Right forelimb (tissue), 1 donor: ENCODE results near the gene GALNT9.
"Not testable (repeated sequence)": the region's sequence is repeated elsewhere in the genome, so short reads cannot be mapped to it uniquely, and the experiment has no call there.

Experiments used
- DNase-seq: peaks from one replicate; pipeline ENCODE4 v3.0.0-alpha.2; 2018

The GALNT9 gene

GRCh38 chr12:132278401-132279183 is 50.8 kb downstream of the GALNT9 start:
- DNase-seq = no peak

- DNase-seq = no peak
Observed at GRCh38 chr12:132277949-132278348, 51.4 kb downstream of the GALNT9 start.

GRCh38 chr12:132277374-132277941 is 51.9 kb downstream of the GALNT9 start:
- DNase-seq = no peak

- DNase-seq = no peak
Observed at GRCh38 chr12:132276827-132277373, 52.5 kb downstream of the GALNT9 start.

DNA sequence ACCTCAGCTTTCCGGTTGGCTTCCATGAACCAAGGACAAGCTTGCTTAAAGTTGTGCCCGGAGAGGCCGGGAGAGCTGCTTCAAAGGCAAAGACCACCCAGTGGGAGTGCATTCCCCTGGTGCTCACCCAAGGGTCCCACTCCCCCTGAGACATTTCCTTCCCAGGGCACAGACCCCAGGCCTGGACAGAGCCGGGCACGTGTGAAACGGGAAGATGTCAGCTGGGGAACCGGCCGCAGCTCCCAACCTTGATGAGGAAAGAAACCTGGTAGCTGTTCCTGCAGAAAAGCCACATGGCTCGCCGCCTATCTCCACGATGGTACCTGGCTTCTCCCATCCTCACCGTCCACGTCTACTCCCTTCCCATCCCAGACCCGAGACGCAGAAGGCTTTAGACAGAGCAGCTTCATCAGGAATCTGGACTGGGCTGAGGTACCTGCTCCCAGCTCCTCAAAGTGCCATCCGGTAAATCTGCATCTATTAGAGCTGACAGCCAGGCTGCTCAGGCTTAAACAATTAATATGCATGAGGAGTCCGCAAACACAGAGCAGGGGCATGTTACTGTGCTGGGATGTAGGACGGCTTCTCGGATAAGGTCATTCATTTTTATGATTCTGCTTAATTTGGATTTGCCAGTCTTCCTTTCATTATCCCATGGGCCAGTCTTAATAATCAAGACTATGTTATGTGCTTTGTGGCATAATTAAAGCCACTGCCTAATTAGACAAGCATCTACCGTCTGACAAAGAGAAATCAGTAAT is 53.1 kb downstream of the GALNT9 start:
- DNase-seq = no peak

- no peak for DNase-seq
Observed at GRCh38 chr12:132275631-132276030, 53.8 kb downstream of the GALNT9 start.

DNA sequence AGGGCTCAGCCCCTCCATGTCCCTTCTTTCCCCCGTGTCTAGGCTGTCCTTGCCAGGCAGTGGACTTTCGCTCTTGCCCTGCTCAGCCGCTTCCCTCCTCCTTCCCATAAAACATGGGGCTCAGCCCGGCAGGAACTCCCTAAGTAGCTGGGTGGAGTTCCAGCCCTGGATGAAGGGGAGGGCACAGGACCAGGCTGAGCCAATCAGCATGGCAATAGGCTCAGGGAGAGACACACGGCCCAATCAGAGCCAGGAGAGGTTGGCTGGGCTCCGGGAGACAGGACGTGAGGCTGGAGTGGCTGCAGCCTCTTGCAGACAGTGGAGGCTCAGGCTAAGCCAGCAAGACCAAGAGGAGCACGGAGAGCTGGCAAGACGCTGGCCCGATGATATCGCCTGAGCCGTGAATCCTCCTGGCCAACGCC is 54.3 kb downstream of the GALNT9 start:
- peak; percentile 79 for DNase-seq

GRCh38 chr12:132273992-132274334 is 55.4 kb downstream of the GALNT9 start:
- no peak for DNase-seq

DNA sequence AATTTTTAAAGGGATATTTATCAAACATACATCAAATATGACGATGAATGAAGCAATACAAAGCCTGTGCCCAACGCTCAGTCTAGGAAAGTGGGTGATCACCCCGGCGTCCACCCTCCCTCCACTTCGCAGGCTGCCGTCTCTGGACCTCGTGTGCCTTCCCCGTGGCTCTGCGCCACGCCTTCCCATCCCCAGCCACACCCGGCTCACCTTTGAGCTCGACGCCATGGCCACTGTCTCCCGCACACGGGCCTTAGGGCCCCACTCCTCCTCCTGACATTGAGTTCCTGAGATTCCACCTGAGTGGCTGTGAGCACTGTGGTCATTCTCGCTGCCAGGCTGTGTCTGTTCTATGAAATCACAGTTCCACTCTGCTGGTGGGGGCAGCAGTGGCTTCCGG is 56.7 kb downstream of the GALNT9 start:
- no peak for DNase-seq

GRCh38 chr12:132271755-132272092 is 57.7 kb downstream of the GALNT9 start:
- no peak for DNase-seq

GRCh38 chr12:132270969-132271754 is 58.2 kb downstream of the GALNT9 start:
- no peak for DNase-seq

- no peak for DNase-seq
Observed at GRCh38 chr12:132270516-132270915, 58.9 kb downstream of the GALNT9 start.

GRCh38 chr12:132269271-132269968 is 60.0 kb downstream of the GALNT9 start:
- DNase-seq = no peak

DNA sequence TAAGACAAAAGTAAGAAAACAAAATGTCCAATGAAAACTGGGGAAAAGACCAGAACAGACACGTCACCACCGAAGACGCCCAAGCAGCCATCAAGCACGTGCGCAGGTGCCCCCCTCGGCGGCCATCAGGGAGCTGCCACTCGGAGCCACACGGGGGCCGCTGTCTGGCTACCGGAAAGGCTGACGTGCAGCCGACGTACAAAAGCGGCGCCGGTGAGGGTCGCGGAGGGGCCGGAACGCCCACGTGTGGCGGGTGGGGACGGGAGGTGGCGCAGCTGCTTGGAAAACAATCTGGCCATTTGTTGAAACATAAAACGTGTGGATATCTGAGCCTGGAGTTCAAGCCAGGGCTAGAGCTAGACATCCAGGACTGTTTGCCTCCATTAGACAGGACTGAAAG is 60.7 kb downstream of the GALNT9 start:
- peak; percentile 81 for DNase-seq

DNA sequence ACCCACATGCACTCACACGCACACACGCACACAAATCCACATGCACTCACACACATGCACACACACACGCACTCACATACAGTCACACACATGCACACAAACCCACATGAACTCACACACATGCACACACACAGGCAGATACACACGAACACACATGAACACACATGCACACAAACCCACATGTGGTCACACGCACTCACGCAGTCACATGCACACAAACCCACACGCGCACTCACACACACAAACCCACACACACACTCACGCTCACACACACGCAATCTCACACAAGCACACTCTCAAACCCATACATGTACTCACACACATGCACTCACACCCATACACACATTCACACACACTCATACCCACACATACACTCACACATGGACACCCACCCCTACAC is 61.5 kb downstream of the GALNT9 start:
- no peak for DNase-seq

- no peak for DNase-seq
Observed at GRCh38 chr12:132266802-132267201, 62.6 kb downstream of the GALNT9 start.

GRCh38 chr12:132266370-132266769 is 63.0 kb downstream of the GALNT9 start:
- no peak for DNase-seq

DNA sequence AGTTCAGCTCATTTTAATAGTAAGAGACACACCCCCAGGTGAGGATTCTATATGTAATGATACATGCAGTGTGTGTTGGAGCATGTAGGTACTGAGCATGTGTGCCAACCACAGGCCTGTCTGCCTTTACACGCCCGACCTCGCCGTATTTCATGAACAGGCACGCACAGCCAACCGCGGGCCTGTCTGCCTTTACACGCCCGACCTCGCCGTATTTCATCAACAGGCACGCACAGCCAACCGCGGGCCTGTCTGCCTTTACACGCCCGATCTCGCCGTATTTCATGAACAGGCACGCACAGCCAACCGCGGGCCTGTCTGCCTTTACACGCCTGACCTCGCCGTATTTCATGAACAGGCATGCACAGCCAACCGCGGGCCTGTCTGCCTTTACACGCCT is 63.6 kb downstream of the GALNT9 start:
- not testable (repeated sequence) for DNase-seq

DNA sequence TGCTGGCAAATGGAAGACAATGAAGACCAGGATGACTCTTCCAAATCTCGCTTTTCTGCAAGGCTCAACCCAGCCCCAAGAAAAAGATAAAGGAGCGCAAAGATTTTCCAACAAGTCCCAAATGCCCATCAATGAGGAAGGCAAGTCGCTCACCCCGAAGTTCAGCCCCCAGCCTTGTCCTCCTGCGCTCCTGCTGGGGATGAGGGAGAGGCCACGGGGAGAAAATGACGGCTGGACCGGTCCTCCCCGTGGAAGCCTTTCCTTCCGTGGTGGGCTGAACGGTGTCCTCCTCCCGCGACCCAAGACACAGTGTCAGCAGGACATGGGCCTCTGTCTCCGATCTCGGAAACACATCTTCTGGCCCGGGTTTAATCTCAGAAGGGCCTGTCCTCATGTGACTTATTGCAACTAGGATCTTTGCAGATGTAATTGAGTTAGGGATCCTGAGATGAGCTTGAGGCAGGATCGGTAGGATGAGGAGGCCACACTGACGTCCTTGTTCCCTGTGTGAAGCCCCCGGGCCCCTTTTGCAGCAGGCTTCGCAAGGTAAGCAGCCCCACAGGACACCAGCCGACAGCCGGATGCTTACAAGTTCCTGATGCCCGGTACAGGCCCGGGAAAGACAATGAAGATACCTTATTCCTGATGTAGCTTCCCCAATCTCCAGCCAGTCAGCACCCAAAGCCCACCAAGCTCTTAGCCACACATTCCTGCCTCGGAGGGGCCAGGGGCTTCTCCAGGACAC is 64.2 kb downstream of the GALNT9 start:
- DNase-seq = no peak

GRCh38 chr12:132264086-132265010 is 65.0 kb downstream of the GALNT9 start:
- no peak for DNase-seq
